GM21515 (cell line): ENCODE measurements around the gene CDH3.

Experiments used
- ATAC-seq: cut with Tn5 transposase; IDR thresholded peaks from one replicate; pipeline ENCODE4 v1.9.1; 2021; ENCODE audit not compliant: unreplicated experiment

CDH3 gene

GRCh38 chr16:68734782-68735181 lies 89.7 kb downstream of the CDH3 start:
- no peak for ATAC-seq

GRCh38 chr16:68736561-68736960 lies 91.5 kb downstream of the CDH3 start:
- ATAC-seq = no peak

GRCh38 chr16:68737046-68737729 lies 92.1 kb downstream of the CDH3 start, which contains the start of gene CDH1:
CDH1 (plus strand) TSS chr16:68737292; CDS start chr16:68737416, 124 bp downstream.
- ATAC-seq = no peak

GRCh38 chr16:68737730-68738629 lies 92.9 kb downstream of the CDH3 start:
- ATAC-seq = no peak

GRCh38 chr16:68739964-68740627 lies 95.0 kb downstream of the CDH3 start:
- ATAC-seq = no peak

DNA sequence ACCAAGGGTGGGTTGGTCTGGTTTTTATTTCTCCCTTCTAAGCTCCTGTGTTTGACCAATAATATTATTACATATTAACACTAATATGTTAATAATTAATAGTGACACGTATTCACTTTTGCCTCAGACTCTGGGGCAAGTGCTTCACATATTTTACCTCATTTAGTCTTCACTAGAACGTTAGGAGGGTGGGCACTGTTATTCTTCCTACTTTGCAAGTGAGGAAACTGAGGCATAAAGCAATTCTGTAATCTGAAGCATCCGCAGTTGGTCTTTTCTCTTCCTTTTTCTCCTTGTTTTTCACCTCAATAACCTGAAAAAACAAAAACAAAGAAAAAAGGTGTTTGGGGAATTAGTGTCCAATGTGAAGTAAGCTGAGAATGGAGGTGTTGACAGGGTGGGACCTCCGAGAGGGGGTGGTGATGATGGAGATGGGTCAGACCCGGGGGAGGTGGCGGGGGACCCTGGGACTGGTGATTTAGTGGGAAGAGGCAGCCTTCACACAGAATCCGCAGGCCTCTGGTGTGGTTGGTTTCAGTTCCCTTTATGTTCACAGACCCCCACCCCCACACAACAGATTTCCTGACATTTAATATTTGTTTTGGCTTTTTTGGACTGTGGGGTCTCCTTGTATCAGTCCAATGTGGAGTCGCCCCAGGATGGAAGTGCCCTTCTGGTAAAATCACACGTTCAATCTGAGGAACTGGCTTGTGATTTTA lies 95.7 kb downstream of the CDH3 start:
- no peak for ATAC-seq

DNA sequence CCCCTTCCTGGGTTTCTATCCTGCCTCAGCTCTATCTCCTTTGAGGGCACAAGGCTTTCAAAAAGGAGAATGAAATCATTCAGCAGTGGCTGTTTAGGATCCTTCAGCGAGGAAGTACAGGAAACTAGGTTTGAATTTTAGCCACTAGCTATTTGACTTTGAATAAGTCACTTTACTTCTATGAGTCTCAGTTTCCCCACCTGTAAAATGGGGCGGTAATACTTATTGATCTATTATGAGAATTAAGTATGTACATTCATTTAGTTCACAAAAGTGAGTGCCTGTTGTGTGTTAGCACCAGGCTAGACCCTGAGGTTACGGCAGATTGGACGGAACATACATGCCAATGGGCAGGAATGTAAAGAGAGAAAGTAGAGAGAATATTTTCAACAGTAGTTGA lies 98.6 kb downstream of the CDH3 start:
- ATAC-seq = no peak

DNA sequence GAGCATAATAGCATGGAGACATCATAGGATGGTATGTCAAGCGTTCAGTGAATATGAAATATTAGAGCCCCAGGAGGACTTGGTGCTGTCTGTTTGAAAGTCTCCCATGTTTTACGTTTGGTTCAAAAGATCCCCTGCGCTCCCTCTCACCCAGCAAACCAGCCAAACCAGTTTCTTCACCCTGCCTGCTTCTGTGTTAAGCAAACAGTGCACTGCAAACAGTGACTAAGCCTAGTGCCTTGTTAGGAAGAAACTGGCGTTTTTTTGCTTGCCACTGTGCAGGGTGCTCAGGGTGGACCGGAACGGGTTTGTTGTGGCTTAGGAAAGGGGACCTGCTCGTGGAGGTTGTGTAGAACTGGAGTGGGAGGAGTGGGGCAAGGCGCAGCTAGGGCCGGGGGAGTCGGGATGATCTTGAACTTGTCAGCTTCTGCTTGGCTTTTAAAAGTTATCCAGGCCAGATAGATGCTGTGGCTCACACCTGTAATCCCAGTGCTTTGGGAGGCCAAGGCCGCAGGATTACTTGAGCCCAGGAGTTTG lies 99.7 kb downstream of the CDH3 start:
- no peak for ATAC-seq

GRCh38 chr16:68746951-68747350 lies 101.8 kb downstream of the CDH3 start:
- ATAC-seq = no peak

DNA sequence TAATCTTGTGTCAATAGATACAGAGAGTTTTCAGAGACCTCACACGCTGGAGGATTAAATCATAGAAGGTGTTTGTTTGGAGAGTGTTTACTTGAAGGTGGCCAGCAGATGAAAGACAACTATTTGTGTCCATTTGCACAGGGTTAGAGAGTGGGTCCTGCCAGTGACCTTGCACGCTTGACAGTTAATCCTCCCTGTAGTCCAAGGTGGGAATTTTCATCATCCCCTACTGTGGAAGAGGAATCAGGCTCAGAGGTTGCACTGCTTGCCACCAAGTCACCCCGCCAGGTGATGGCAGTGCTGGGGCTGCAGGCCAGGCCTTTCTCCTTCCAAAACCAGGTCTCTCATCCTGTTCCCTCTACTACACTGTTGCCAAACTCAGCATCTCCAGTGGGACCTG lies 104.3 kb downstream of the CDH3 start:
- ATAC-seq = no peak
